ENCODE results near the gene PDE4B. TPM values are rescaled to one million over a fixed set of nuclear protein-coding genes. Genes with fewer than 3 reads are reported as not detected.
A peak's percentile ranks its signal among the peaks of the same experiment; 100 is the strongest.
"Not testable (repeated sequence)": the region's sequence is repeated elsewhere in the genome, so short reads cannot be mapped to it uniquely, and the experiment has no call there.

PDE4B gene
- total RNA-seq, 1 donor from 2014 or later: 23.9 TPM

DNA sequence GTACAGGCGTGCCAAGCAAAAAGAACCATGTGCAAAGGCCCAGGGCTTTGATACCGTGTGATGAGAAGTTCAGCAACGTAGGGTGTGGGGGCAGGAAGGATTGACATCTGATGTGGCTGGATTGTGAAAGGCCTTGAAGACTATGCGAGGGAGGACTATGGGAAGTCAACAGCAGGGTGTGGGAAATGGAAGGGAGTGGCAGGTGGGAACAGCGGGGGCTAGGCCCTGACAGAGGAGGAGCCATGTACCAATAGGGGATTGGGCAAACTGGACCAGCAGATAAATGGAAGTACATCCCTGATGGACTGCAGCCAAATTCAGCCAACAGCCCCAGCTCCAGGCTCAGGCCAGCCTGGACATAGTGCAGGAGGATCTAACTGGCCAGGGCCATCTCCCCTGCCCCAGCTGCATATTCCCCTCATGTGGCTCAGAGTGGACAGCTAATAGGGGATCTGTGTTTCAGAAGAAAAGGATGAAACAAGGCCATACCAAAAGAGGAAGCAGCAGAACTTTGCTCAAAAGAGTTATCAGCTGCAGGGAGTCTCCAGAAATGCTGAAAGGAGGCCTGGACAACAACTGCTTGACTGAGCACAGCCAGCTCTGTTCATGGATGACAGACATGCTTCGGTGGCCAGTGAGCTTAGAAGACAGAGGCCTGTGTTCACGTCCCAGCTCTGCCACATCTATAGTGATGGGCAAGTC is 601.0 kb downstream of the PDE4B start:
- ATAC-seq (no peak), DNase-seq (ENCODE audit: low spot score) (no peak)
- intact Hi-C loops (cut with DNase I): loop anchor here (5.0 kb wide), 1 partner anchor 49 kb away; no protein-coding TSS in a partner anchor

DNA sequence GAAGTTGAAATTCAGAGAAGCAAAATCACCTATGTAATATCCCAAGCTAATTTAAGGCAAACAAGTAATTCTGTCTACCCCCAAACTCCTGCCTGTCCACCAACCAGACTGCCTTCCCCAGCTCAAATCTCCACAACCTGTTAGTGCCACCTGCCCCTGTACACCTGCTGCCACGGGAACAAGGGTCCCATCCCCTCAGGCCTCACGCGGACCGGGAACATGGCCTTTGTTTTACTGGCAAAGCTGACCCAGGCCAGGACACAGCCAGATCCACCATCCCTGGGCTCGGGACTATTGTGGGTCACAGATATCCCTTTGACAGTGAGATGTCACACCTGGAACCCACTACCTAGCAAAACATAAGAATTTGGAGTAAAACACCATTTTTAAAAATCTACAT is 601.9 kb downstream of the PDE4B start:
- DNase-seq (ENCODE audit: low spot score): no peak
- no peak for ATAC-seq
- intact Hi-C loops (cut with DNase I): loop anchor here (5.0 kb wide), 1 partner anchor 48 kb away; no protein-coding TSS in a partner anchor

- intact Hi-C loops (cut with DNase I): no loop called here
- DNase-seq (ENCODE audit: low spot score): no peak
Observed at GRCh38 chr1:66395202-66396061, 602.7 kb downstream of the PDE4B start.

GRCh38 chr1:66396212-66396890 is 603.7 kb downstream of the PDE4B start:
- DNase-seq (ENCODE audit: low spot score) (no peak), ATAC-seq (peak; percentile 70)
- intact Hi-C loops (cut with DNase I): no loop called here

More at GRCh38 chr1:66395202-66396061, 602.7 kb downstream of the PDE4B start:
- peak; percentile 84 for ATAC-seq

DNA sequence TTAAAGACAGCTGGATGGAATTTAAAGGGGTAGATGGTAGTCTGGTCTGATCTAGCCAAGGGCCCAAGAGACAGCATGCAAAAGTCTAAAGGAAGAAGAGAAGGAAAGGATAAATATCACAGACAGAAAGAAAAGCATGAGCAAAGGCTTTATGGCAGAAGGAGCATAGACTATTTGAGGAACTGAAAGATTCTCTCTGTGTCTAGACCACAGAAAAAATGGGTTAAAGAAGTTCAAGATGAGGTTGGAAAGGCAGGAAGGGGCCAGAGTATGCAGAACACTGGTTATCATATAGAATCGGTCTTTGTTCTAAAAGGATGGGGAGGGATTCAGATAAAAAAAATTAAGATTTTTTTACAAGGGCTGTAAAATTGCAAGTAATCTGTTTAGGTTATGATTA is 604.5 kb downstream of the PDE4B start:
- ATAC-seq (no peak), DNase-seq (ENCODE audit: low spot score) (no peak)
- intact Hi-C loops (cut with DNase I): no loop called here

- ATAC-seq: no peak
- no peak for DNase-seq (ENCODE audit: low spot score)
- intact Hi-C loops (cut with DNase I): no loop called here
Observed at GRCh38 chr1:66399888-66400529, 607.3 kb downstream of the PDE4B start.

GRCh38 chr1:66400660-66401059 is 608.0 kb downstream of the PDE4B start:
- no peak for DNase-seq (ENCODE audit: low spot score)
- intact Hi-C loops (cut with DNase I): no loop called here
- ATAC-seq: no peak

- no peak for ATAC-seq
- no peak for DNase-seq (ENCODE audit: low spot score)
- intact Hi-C loops (cut with DNase I): no loop called here
Observed at GRCh38 chr1:66401244-66401643, 608.5 kb downstream of the PDE4B start.

DNA sequence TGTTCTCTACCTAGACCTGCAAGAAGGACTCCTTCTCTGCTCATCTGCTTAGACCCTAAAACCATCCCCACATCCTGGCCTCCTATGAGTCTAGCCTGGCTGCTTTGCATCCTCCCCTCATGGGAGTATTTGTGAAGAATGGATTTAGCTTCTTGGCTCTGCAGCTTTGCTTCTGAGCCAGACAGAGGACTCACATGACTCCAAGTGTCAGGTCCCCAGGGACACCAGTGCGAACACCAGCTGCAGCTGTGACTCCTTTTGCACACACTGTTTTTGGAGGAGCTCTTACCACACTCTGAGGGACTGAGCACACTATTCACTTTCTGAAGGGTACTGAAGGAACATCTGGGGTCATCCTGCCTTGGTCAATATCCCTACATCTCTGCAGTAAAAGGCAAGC is 609.5 kb downstream of the PDE4B start:
- DNase-seq (ENCODE audit: low spot score): peak; percentile 84
- intact Hi-C loops (cut with DNase I): no loop called here
- ATAC-seq: peak; percentile 96

GRCh38 chr1:66403007-66403731 is 610.5 kb downstream of the PDE4B start:
- ATAC-seq (peak; percentile 77), DNase-seq (ENCODE audit: low spot score) (no peak)
- intact Hi-C loops (cut with DNase I): no loop called here

- intact Hi-C loops (cut with DNase I): no loop called here
- ATAC-seq (no peak), DNase-seq (ENCODE audit: low spot score) (no peak)
Observed at GRCh38 chr1:66405061-66405460, 612.4 kb downstream of the PDE4B start.

GRCh38 chr1:66411449-66411848 is 618.8 kb downstream of the PDE4B start:
- intact Hi-C loops (cut with DNase I); DNase-seq (ENCODE audit: low spot score); ATAC-seq: not testable (repeated sequence)

DNA sequence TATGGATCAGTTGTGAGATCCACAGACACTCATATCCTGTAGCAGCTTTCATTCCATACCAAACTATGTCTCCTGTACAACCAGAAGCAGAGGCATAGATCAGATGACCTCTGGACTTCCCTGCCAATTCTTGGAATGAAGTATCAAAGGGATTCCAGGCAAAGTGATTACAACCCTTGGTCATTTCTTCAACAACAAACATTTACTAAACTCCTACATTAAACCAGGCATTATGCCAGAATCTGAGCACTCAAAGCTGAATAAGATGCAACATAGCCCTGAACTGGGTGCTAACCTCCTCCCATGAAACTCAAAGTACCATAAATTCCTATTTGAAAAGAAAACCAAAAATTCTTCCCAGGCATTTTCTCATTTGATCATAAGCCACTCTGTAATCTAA is 620.0 kb downstream of the PDE4B start:
- ATAC-seq (no peak), DNase-seq (ENCODE audit: low spot score) (no peak)
- intact Hi-C loops (cut with DNase I): no loop called here

DNA sequence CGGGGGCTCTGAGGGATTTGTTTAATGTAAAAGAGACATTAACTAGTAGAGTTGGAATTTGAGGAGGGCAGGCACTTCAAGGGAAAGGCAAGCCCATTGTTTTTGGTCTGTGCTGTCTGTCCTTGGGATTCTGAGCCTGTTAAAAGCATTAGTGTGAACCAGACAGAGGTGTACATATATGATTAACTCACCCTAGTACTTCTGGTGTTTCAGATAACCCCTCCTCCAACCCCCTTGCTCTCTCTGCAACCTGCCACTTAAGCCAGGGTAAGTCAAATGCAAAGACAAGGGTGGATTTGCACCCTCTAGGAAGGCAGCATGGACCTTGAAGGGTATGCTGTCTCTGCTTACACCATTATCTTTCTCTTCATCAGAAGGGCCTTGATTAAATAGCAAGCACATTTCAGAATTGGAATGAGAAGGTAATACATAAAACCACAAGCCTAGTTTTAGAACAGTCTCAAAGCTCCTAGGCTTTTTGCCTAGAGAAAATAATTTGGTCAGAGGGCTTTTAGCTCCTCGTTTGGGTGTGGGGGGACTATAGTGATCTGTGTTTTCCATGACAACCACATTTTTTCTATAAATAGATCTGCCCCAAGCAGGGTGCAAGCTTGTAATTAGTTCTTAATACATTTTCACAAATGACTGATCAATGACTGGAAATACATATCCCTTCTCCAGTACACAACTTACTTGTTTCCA is 620.6 kb downstream of the PDE4B start:
- no peak for ATAC-seq
- DNase-seq (ENCODE audit: low spot score): no peak
- intact Hi-C loops (cut with DNase I): no loop called here

DNA sequence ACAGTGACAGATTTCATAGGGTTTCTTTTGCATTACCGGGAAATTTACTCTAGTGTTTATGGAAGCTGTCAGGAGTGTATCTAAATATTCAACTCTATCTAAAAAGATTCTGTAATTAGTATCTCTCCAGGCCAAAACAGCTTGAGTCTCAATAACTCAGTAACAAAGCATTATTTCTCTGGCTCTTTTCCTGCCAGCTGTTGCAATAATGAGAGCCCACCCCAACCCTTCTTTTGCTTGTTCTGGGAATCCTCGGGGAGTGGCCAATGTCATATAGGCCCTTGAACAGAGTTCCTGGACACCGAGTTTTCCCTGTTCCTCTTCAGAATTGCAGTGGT is 621.1 kb downstream of the PDE4B start:
- no peak for ATAC-seq
- no peak for DNase-seq (ENCODE audit: low spot score)

GRCh38 chr1:66415281-66415680 is 622.6 kb downstream of the PDE4B start:
- intact Hi-C loops (cut with DNase I): no loop called here
- ATAC-seq (no peak), DNase-seq (ENCODE audit: low spot score) (no peak)

More for the DNA sequence above, 621.1 kb downstream of the PDE4B start:
- intact Hi-C loops (cut with DNase I): no loop called here

DNA sequence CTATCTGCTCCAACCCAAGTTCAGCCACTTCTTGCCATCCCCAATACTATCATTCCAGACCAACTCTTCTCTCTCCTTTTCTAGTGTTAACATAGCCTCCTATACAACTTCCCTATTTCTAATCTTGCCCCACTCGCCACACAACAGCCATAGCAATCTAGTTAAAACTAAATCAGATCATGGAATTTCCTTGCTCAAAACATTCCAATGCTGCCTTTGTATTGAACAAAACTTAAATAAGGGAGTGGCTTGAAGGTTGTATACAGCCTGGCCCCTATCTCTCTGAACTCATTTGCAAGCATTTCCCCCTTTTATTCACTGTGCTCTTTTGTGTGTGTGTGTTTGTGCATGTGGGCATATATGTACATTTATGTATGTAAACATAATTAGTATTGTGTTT is 623.2 kb downstream of the PDE4B start:
- intact Hi-C loops (cut with DNase I): no loop called here
- ATAC-seq: no peak
- no peak for DNase-seq (ENCODE audit: low spot score)

- DNase-seq (ENCODE audit: low spot score): no peak
- ATAC-seq: no peak
- intact Hi-C loops (cut with DNase I): no loop called here
Observed at GRCh38 chr1:66416295-66416694, 623.6 kb downstream of the PDE4B start.

Measured in sciatic nerve (tissue), 2 donors.